Measurements from ENCODE around the gene NOS2.

DNA sequence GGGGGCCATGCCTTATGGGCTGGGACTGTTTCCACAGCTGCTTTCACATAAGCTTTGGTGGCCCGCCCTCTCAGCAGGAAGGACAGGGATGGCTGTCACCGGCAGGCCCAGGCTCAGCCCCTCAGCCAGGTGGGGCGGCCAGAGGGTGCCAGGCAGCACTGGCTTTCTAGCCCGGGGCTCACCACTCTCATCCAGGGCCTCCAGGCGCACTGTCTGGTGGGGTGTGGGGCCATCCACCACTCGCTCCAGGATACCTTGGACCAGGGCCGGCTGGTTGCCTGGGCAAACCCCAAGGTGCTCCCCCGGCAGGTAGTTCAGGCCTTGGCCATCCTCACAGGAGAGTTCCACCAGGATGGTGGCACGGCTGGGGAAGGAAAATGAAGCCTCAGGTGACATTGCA, 35.0 kb downstream of the NOS2 start:
- TF ChIP-seq MXI1 (conservative IDR thresholded peaks at IDR 0.05; ENCODE audit: poor library complexity, severe bottlenecking) (no peak), POLR2AphosphoS5 (IDR thresholded peaks at IDR 0.05) (no peak), EZH2 (IDR thresholded peaks at IDR 0.05; ENCODE audit: borderline replicate concordance, insufficient read depth, low read length, poor library complexity, severe bottlenecking) (no peak), TAF1 (IDR thresholded peaks at IDR 0.05; ENCODE audit: low read depth) (no peak), SMC3 (conservative IDR thresholded peaks at IDR 0.05; ENCODE audit: poor library complexity) (no peak), RAD21 (conservative IDR thresholded peaks at IDR 0.05) (no peak), EP300 (conservative IDR thresholded peaks at IDR 0.05; ENCODE audit: poor library complexity, severe bottlenecking) (no peak)
- TF ChIP-seq, protein P1, sequence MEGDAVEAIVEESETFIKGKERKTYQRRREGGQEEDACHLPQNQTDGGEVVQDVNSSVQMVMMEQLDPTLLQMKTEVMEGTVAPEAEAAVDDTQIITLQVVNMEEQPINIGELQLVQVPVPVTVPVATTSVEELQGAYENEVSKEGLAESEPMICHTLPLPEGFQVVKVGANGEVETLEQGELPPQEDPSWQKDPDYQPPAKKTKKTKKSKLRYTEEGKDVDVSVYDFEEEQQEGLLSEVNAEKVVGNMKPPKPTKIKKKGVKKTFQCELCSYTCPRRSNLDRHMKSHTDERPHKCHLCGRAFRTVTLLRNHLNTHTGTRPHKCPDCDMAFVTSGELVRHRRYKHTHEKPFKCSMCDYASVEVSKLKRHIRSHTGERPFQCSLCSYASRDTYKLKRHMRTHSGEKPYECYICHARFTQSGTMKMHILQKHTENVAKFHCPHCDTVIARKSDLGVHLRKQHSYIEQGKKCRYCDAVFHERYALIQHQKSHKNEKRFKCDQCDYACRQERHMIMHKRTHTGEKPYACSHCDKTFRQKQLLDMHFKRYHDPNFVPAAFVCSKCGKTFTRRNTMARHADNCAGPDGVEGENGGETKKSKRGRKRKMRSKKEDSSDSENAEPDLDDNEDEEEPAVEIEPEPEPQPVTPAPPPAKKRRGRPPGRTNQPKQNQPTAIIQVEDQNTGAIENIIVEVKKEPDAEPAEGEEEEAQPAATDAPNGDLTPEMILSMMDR (IDR thresholded peaks at IDR 0.05; ENCODE audit: poor library complexity, severe bottlenecking) = no peak
- TF ChIP-seq, protein P2, sequence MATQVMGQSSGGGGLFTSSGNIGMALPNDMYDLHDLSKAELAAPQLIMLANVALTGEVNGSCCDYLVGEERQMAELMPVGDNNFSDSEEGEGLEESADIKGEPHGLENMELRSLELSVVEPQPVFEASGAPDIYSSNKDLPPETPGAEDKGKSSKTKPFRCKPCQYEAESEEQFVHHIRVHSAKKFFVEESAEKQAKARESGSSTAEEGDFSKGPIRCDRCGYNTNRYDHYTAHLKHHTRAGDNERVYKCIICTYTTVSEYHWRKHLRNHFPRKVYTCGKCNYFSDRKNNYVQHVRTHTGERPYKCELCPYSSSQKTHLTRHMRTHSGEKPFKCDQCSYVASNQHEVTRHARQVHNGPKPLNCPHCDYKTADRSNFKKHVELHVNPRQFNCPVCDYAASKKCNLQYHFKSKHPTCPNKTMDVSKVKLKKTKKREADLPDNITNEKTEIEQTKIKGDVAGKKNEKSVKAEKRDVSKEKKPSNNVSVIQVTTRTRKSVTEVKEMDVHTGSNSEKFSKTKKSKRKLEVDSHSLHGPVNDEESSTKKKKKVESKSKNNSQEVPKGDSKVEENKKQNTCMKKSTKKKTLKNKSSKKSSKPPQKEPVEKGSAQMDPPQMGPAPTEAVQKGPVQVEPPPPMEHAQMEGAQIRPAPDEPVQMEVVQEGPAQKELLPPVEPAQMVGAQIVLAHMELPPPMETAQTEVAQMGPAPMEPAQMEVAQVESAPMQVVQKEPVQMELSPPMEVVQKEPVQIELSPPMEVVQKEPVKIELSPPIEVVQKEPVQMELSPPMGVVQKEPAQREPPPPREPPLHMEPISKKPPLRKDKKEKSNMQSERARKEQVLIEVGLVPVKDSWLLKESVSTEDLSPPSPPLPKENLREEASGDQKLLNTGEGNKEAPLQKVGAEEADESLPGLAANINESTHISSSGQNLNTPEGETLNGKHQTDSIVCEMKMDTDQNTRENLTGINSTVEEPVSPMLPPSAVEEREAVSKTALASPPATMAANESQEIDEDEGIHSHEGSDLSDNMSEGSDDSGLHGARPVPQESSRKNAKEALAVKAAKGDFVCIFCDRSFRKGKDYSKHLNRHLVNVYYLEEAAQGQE (IDR thresholded peaks at IDR 0.05; ENCODE audit: borderline replicate concordance) = no peak

Measured in neural cell (in vitro differentiated cells).